Smooth muscle cell of the brain vasculature (primary cell): ENCODE measurements around the gene HDAC10.

Experiments used
- DNase-seq: peaks from one replicate; pipeline ENCODE4 v3.0.0-alpha.2; 2012; ENCODE audit warnings: low read depth, low spot score

The HDAC10 gene

GRCh38 chr22:50270666-50271394 lies 19.8 kb upstream of the HDAC10 start:
- DNase-seq, result no peak

- DNase-seq, result no peak
Measured at GRCh38 chr22:50269970-50270665, 19.1 kb upstream of the HDAC10 start, which contains the start of gene MAPK11. Gene MAPK11, minus strand, starts transcription at chr22:50270380. Its CDS starts 88 bp downstream, at chr22:50270292.

- no peak for DNase-seq
Measured at GRCh38 chr22:50269573-50269969, 18.5 kb upstream of the HDAC10 start.

GRCh38 chr22:50268655-50269113 lies 17.6 kb upstream of the HDAC10 start:
- DNase-seq, result no peak

- DNase-seq, result no peak
Measured at GRCh38 chr22:50267591-50268390, 16.7 kb upstream of the HDAC10 start.

- no peak for DNase-seq
Measured at GRCh38 chr22:50266994-50267393, 15.9 kb upstream of the HDAC10 start.

- no peak for DNase-seq
Measured at GRCh38 chr22:50264946-50265669, 14.0 kb upstream of the HDAC10 start.

- DNase-seq, result no peak
Measured at GRCh38 chr22:50264104-50264745, 13.2 kb upstream of the HDAC10 start.

- no peak for DNase-seq
Measured at GRCh38 chr22:50262973-50263617, 12.0 kb upstream of the HDAC10 start.

GRCh38 chr22:50262460-50262911 lies 11.4 kb upstream of the HDAC10 start:
- DNase-seq, result no peak

- no peak for DNase-seq
Measured at GRCh38 chr22:50261615-50262459, 10.8 kb upstream of the HDAC10 start, which contains the start of gene MAPK12. Gene MAPK12, minus strand, starts transcription at chr22:50261683. Its CDS starts 174 bp downstream, at chr22:50261509.

GRCh38 chr22:50260801-50261614 lies 9.9 kb upstream of the HDAC10 start:
- no peak for DNase-seq

- DNase-seq, result no peak
Measured at GRCh38 chr22:50260434-50260800, 9.4 kb upstream of the HDAC10 start.

GRCh38 chr22:50259302-50259701 lies 8.2 kb upstream of the HDAC10 start:
- DNase-seq, result no peak

- no peak for DNase-seq
Measured at GRCh38 chr22:50258361-50259292, 7.6 kb upstream of the HDAC10 start.

- no peak for DNase-seq
Measured at GRCh38 chr22:50257451-50258360, 6.6 kb upstream of the HDAC10 start.
